GM19452 (cell line): ENCODE results near the gene UHRF2.
"Not testable (repeated sequence)": the region's sequence is repeated elsewhere in the genome, so short reads cannot be mapped to it uniquely, and the experiment has no call there.

Experiments used
- ATAC-seq: cut with Tn5 transposase; IDR thresholded peaks from one replicate; pipeline ENCODE4 v1.9.1; 2021; ENCODE audit not compliant: unreplicated experiment

Gene UHRF2, protein sequence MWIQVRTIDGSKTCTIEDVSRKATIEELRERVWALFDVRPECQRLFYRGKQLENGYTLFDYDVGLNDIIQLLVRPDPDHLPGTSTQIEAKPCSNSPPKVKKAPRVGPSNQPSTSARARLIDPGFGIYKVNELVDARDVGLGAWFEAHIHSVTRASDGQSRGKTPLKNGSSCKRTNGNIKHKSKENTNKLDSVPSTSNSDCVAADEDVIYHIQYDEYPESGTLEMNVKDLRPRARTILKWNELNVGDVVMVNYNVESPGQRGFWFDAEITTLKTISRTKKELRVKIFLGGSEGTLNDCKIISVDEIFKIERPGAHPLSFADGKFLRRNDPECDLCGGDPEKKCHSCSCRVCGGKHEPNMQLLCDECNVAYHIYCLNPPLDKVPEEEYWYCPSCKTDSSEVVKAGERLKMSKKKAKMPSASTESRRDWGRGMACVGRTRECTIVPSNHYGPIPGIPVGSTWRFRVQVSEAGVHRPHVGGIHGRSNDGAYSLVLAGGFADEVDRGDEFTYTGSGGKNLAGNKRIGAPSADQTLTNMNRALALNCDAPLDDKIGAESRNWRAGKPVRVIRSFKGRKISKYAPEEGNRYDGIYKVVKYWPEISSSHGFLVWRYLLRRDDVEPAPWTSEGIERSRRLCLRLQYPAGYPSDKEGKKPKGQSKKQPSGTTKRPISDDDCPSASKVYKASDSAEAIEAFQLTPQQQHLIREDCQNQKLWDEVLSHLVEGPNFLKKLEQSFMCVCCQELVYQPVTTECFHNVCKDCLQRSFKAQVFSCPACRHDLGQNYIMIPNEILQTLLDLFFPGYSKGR

DNA sequence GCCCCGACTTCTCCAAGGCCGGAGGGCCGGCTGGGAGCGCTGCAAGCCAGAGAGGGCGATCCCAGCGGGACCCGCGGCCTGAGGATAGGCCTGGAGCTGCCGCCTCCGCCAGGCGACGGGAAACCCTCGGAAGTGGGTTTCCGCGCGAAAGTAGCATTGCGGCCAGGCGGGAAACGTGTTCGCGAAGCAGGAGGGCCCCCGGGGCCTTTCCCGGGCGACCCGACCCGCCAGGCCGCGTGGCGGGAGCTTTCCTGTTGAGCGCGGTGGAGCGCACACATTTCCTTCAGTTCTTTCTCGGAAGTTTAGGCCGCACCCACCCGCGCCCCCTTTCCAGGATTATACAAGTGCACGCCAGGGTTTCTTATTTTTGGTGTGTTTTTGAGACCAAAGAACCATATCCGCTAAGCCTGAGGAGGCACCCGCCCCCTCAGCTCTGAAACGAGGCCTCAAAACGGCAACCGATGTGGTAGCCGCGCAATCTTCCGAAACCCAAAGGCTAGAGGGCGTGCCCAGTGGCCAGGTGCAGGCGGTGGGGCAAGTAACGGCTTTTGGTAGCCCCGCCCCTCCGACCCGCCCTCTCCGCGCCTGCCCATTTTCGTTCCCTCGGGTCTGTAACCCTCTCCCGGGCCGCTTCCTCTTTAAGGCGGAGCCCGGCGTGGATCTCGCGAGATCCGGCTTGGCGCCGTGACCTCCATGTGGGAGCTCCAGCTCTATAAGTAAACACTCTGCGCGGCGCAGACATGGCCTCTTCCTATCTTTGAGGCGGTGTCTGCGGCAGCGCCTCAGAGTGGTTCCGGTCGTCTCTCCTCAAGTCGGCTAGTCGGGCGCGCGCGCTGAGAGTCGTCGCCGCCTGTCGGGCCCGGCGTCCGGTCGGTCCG is at the start of gene UHRF2:
Gene UHRF2 (plus strand): TSS at position 713 of the 878 bp plus-strand sequence. CDS start 292 bp downstream, outside the sequence.
- ATAC-seq, result peak; percentile 78

DNA sequence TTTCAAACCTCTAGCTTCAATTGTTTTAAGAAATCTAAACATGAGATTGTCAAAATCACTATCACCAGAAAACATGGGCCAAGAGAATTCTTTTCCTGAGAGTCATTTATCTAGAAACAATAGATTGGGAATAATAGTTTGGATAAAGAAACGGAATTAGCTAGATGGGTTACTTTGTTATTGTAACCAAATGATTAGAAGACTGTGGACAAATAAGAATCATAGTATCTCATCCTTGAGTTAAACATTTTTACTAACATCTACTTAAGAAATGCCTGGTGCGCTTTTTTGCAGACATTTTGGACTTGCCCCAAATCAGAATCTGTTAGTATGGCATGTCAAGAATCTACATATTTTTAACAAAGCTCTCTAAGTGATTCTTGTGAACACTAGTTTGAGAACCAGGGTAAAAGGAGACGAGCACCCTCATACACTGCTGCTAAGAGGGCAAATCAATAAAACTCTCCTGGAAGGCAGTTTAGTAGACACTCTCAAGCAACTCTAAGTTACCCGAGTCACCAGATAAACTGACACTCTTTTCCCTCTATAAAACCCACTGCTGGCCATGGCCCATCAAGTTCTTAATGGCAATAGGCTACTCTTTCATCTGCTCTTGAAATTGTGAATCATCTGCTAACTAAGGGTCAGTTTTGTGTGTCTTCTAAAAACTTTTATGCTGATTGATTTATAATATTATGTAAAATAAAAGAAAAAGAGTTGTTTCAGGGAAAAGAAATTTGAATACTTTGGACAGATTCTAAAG is 45.7 kb upstream of the UHRF2 start:
- no peak for ATAC-seq

DNA sequence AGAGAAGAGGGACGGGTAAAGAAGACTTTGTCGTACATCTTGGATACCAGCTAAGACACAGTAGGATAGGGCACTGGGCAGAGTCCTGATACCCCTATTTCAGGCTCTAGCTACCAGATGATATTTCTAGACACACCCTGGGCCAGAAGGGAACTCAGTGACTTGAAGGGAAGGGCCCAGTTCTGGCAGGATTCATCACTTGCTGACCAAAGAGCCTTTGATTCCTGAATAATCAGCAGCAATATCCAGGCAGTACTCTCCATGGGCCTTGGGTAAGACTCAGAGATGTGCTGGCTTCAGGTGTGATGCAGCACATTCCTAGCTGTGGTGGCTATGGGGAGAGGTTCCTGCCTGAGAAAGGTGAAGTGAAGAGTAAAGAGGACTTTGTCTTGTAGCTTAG is 44.2 kb upstream of the UHRF2 start:
- no peak for ATAC-seq

DNA sequence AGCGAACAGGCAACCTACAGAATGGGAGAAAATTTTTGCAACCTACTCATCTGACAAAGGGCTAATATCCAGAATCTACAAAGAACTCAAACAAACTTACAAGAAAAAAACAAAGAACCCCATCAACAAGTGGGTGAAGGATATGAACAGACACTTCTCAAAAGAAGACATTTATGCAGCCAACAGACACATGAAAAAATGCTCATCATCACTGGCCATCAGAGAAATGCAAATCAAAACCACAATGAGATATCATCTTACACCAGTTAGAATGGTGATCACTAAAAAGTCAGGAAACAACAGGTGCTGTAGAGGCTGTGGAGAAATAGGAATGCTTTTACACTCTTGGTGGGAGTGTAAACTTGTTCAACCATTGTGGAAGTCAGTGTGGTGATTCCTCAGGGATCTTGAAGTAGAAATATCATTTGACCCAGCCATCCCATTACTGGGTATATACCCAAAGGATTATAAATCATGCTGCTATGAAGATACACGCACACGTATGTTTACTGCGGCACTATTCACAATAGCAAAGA is 31.5 kb upstream of the UHRF2 start:
- ATAC-seq, result not testable (repeated sequence)

DNA sequence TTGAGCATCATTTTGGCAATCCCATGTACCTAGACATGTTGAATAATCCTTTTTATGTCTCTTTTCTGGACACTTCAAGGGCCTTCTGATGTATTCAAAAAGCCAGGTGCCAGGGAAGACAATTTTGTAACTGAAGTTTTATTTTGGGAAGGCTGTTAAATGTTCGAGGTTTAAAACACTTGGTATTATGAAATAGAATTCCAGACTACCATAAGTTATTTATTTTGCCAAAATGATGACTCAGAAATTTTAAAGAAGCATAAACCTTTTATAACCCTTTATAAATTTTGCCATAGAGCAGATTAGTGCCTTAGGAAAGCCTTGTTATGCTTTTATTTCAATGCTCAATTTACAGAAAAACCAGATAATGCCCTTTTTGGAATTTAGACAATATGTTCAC is 30.3 kb upstream of the UHRF2 start:
- no peak for ATAC-seq

DNA sequence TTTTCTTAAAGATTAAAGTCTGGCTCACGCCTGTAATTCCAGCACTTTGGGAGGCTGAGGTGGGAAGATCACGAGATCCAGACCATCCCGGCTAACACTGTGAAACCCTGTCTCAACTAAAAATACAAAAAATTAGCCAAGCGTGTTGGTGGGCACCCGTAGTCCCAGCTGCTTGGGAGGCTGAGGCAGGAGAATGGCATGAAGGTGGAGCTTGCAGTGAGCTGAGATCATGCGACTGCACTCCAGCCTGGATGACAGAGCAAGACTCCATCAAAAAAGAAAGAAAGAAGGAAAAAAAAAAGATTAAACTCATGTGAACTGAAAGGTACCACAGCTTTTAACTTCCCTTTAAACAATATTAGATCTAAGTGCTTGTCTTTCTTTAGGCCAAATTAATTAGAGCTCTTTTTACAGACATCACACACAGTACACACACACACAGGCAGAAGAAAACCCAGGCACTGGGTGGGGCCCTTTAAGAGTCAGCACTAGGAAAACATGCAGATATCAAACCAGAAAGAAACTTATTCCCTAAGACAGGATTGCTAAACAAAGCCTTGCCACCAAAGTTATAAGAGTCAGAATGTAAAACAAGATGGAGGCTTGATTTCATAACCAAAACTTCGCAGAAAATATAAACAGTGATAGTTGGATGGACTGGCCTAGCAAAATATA is 29.3 kb upstream of the UHRF2 start:
- ATAC-seq, result no peak

DNA sequence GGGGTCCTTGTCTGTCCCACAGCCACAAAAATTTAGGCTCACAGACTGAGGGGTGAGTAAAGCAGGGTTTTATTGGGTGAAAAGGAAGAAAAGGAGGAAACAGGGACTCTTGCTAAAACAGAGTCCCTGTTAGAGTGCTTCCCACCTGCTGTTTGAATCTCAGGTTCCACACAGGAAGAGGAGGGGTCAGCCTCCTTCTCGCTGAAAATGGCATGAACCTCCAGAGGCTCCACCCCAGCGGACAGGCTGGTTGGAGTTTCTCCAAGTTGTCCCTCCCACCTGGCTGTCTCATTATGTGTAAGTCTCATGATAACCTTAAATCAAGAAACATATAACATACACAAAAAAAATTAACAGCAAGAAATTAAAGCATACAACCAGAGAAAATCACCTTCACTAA is 28.3 kb upstream of the UHRF2 start:
- ATAC-seq, result no peak

DNA sequence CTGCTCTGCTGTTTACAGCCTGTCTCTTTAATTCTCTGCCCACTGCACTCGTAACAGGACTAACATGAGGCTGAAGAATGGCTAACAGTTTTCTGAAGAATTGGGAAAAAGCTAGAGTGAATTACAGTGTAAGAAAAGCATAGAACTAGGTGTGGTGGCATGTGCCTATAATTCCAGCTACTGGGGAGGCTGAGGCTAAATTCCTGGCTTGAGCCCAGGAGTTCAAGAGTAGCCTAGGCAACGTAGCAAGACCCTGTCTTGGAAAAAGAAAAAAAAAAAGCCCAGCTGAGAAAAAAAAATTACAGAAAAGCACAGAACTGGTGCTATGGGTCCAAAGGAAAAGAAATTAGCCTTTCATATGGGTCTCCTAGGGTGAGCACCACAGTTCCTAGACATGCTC is 13.9 kb upstream of the UHRF2 start:
- ATAC-seq, result no peak

DNA sequence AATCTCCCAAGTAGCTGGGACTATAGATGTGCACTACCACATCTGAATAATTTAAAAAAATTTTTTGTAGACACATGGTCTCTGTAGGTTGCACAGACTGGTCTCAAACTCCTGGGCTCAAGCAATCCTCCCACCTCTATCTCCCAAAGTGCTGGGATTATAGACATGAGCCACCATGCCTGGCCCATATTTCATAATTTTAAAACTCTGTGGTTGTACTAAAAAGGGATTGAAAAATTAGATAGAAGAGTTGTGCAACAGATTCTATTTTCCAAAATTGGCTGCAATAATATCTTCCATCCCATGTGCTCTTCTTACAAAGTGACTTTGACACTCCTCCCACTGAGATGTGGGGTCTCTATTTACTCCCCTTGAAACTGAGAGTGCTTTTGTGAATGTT is 7.6 kb upstream of the UHRF2 start:
- no peak for ATAC-seq

DNA sequence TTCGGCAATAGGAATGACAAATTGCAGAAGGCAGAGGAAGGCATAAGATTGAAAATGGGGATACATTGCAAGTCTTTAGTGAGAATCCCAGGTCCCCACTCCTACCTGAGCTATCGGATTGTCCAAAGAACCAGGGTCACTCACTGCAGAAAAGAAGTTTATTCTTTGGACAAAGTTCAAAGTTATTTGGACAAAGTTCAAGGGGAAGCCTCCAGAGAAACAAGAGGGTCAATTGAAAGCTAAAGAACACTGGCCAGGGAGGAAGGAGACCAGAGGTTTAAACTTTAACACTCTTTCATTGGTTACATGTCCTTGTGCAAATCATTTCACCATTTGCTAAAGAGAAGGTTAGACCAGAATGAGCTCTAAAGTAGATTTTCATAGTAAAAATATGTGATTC is 5.2 kb upstream of the UHRF2 start:
- ATAC-seq, result no peak

DNA sequence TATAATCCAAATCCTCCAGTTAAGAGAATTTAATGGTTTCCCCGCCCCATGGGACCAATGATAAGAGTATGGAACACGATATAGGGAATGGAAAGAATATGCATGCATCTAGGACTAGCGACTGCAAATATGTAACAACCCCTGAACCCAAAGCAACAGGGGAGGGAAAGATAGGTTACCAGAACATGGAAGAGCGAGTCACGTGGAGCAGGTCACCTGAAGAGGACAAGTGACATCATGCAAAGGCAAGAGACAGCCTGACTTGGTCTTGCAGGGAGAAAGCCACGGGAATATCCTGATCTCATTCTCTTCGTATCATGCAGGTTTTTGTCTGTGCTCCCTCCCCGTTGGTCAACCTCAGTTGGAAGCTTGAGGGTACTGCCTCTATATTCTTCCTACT is 4.7 kb upstream of the UHRF2 start:
- ATAC-seq, result no peak

DNA sequence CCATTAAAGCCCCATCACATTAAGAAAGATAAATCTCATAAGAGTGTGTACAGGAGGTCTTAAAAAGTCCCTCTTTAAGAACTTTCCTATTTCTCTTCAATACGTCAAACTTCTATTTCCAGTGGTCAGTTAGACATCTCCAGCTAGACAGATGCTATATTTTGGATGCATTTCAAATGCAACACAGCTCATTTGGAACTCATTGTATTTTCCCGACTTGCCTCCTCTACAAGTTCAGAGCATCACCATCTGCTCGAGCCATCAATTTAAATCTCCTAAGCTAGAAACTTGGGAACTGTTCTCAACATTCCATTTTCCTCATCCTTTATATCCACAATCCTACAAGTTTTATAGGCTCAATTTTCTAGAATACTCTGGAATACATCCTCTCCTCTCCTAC is 3.2 kb upstream of the UHRF2 start:
- ATAC-seq, result no peak

DNA sequence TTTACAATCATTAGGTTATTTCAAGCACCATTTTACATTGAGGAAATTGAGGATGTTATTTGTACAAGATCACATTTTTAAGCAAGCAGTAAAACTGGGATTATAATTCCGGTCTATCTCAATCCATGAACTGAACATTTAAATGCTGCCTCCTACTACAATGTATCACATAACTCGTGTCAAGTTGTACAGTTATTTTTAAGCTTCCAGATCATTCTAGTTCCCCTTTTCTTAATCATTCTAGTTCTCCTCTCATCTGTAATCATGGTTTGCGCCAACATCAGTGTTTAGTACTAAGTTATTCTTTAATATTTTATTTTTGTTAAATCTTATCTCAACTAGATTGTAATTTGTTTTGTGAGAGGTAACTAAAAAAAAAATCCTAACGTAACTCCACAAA is 2.4 kb upstream of the UHRF2 start:
- no peak for ATAC-seq

DNA sequence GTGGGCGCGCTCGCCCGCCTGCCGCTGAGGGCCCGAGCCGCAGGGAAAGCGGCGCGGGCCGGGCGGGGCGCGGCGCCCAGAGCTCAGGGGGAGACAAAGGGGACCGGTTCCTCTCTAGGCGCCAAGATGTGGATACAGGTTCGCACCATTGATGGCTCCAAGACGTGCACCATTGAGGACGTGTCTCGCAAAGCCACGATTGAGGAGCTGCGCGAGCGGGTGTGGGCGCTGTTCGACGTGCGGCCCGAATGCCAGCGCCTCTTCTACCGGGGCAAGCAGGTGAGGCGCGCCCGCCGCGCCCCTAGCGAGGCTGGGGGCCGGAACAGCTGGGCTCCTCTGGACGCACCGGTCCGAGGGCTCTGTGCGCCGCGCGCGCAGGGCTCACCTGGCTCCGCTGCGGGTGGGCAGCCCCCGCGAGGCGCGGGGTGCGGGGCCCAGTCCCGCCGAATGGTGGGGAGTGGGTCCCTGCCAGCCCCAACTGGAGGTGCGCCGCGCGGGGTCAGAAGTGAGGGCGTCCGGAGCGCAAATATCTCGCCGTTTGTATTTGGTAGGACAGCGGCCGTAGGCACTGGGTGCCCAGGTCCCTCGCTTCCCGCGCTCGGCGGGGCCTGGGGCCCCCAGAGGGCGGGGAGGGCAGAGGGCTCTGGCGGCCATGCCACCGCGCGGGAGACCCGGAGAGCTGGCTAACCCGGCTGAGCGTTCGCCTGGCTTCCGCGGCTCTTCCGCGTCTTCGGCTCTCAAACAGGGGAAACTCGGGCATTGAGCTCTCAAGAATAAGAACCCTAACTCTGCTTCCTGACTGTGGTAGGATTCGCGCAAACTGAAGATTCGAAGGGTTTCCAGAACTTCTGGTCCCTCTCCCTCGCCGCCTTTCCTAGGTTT is 607 bp downstream of the UHRF2 start:
- peak; percentile 16 for ATAC-seq

DNA sequence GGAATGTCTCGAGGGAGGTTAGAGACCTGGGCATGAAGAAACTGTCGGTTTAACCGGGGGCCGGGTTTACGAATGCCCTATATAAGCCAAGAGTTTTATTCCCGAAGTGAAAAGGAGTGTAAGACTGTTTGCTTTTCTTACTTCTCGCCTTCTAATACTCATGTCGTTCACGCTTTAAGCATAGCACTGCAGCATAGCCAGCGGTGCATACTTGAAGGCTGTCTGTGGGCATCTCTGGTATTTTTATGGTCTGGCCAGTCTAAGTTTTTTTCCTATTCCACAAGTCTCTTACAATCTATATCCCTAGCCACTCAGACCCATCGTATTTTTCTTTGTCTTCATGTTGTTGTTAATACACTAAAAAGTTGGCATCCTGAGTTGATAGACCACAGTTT is 1.2 kb downstream of the UHRF2 start:
- ATAC-seq, result no peak

DNA sequence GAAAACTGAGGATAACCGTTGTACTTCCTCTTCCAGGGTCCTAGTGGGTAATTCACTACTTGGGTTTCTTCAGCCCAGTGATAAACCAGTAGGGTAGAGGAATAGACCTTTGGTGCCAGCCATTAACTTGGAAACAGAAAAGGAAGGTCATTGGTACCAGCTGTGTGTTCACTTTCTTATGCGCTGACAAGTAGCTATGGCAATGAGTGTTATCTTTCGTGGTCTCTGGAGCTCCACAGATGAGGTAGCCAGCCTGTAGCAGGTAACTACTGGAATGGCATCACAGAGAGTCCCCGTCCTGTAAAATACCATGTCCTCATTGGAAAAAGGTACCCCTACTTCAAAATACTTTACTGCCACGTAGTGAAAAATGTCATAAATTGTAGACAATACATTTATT is 2.3 kb downstream of the UHRF2 start:
- ATAC-seq, result no peak

DNA sequence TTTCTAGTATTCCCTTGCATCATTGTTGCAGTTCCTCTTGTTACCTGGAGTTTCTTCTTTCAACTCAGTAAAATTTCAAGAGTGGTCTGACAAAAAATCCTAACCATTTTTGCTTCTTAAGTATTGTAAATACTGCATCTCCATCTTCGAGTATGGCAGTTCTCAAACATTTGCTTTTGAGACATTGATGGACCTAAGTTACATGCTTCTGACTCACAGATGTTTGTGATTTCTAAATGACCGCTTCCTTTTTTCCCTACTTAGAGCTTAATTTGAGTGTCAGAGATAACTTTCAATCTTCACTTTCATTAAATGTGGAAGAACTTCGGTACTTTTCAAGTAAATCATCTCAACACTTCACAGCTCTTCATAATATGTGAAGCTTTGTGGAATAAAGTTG is 4.2 kb downstream of the UHRF2 start:
- ATAC-seq, result no peak

DNA sequence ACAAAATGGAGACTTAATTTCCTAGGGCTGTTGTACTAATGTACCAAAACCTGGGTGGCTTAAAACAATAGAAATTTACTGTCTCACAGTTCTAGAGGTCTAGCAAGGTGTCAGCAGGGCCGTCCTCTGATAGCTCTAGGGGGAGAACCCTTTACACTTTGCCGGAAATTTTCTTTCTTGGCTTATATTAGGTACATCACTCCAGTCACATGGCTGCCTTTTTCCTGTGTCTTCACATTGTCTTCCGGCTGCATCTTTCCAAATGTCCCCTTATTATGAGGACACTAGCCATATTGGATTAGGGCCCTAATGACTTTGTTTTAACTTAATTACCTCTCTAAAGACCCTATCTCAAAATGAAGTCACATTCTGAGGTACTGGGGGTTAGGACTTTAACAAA is 5.8 kb downstream of the UHRF2 start:
- ATAC-seq, result no peak

DNA sequence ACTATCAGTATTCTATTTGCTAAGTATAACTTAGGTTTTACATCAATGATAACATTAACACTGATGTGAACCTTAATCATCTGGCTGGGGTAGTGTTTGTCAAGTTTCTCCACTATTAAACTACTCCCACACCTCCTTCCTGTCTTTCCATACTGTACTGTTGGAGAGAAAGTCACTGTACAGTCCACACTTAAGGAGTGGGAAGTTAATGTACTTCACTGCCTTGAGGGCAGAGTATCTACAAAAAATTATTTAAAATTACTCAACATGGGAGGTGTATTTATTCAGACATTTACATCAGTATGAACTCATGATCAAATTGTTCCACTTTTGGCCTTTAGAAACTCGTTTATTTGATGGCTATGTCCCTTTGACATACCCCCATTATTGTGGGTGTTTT is 11.9 kb downstream of the UHRF2 start:
- ATAC-seq, result no peak
